NCI-H2196 (cell line): ENCODE data around the gene ROM1.
"Not testable (repeated sequence)": the region's sequence is repeated elsewhere in the genome, so short reads cannot be mapped to it uniquely, and the experiment has no call there.

ENCODE experiments used
- DNase-seq: peaks from one replicate; lab custom pipeline; 2025; ENCODE audit not compliant: unreplicated experiment; lab: John Stamatoyannopoulos, UW

ROM1 gene

DNA sequence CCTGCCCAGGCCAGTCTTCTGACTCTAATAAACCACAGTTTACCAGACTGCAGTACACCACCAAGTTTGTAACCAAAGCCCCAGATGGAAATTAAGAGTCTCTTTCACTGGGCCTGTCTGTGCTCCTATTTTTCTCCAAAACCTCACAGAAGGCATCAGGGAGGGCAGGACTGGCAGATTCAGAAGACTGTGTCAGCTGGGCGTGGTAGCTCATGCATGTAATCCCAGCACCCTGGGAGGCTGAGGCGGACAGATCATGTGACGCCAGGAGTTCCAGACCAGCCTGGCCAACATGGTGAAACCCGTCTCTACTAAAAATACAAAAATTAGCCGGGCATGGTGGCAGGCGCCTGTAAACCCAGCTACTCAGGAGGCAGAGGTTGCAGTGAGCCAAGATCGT, 27.7 kb upstream of the ROM1 start:
- DNase-seq, result not testable (repeated sequence)

DNA sequence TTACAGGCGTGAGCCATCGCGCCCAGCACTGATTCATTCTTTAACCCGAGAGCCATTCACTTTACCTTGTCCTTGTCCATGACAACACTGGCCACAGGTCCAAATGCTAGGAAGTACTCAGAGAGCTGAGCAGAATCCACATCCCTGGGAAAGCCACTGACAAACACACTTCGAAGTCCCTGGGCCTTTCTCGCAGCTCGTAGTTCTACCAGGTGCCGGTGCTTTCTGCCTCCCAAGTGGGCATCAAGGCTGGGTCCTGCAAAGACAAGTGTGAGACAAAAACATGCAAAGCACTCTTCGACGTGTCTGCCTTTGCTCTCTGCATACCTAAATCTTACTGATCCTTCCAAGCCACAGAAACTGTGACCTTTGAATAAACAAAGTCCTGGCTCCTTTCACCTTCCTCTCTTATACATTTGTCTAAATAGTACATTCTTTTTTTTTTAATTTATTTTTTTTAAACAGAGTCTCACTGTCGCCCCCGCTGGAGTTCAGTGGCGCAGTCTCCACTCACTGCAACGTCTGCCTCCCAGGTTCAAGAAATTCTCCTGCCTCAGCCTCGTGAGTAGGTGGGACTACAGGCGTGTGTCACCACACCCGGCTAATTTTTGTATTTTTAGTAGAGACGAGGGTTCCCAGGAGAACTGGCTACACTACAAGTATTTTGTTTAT, 24.0 kb upstream of the ROM1 start:
- no peak for DNase-seq

DNA sequence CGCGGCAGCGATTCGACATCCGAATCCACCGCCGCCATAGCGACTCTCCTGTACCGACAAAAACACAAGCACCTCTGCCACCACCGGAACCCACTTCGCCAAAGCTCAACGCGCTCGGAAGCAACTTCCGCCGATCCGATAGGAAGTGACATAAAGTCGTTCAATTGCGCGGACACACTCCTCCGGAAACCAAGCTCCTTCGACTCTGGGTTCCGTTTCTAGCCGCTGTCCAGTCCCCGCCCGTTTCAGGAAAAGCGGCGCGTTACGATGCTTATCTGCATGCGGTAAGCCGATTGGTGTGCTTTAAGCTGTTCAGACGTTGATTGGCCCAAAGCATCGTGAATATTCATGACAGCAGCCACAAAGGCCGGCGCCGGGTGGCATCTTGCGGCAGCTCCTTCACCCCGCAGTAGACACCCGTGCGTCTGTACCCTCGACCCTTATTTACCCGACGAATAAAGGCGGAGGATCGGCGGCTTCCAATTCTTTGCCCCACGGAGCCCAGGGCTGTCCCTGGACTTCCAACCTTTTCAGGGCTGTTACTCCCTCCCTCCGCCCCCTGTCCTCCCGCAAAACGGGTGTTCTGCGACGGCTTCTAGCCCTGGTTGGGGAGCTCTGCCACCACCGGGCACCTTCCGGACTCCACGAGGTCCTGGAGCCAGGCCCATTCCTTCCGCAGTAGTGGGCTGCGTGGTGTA, 21.5 kb upstream of the ROM1 start, which contains the start of gene TUT1:
TSS of gene TUT1 (minus strand) at position 76 of the 698 bp plus-strand sequence. CDS start at position 38, 38 bp downstream.
- peak; percentile 99 for DNase-seq

DNA sequence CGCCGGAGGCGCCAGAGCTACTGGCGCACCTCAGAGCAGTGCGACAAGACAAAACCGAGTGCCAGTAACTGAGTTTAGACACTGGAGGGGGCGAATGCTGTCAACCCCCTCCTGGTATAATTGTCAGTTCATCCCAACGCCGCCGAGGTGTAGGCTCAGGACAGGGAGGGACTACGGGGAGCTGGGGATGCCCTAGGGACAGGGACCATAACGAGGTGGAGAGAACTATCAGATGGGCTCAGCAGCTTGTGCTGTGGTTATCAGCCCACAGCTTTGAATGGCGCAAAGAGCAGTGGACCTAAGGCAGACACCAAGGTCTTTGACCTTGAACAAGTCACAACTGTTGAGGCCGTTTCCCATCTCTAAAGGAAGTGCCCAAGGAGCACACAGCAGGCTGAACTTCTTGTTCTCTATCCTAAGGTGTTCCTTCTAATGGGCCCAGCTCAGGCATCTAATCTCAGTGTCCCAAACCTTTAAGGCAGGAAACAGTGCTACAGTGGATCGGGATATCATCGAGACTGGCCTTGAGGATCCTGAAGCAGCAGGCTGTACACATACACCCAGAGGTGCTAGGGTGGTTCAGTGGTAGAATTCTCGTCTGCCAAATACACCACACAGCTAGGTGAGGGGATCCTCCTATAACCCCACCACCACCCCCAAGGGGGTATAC, 20.8 kb upstream of the ROM1 start:
- no peak for DNase-seq

DNA sequence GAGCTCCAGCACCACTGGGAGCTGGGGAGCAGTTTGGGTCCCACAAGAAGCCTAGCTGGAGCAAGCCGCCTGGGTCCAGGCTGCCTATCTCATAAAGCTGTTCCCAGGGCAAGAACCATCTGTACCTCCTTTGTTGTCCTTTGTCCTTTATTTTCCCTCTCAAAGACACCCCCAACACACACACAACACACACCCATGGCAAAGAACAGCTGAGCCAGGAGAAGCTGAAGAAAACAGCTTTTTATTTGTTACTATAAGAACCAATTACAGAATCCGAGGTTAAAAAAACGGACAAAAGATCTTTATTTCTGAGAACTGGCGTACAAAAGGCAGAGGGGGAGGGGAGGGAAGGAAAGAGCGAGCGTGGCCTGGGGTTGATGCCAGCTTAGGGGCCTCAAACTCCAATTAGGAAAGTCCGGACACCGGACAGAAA, 20.1 kb upstream of the ROM1 start:
- no peak for DNase-seq

DNA sequence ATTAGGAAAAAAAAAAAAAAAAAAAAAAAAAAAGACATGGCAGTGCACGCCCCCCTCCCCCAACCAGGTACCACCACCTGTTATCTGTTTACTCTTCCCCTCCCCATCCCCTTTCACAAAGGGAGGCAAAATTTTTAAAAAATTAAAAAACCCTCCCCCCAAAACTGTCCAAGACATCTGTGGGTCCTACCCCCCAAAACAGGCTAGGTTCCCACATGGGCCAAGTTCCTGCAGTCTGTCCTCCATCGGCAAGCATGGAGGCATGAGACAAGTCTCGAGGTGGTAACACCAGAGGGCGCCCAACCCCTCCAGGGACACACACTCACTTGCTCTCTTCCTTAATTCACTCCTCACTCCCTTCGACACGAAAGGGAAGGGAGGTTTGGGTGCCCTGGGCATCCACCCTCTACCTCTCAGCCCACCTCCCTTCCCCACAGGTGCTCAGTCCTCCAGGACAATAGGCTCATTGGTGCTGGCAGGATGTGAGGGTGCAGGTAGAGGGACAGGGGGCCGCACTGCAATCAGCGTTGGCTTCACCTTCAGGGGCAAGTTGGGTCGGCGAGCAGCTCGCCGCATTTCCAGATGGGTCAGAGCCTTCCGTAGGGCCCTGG, 19.5 kb upstream of the ROM1 start:
- DNase-seq, result peak; percentile 70

DNA sequence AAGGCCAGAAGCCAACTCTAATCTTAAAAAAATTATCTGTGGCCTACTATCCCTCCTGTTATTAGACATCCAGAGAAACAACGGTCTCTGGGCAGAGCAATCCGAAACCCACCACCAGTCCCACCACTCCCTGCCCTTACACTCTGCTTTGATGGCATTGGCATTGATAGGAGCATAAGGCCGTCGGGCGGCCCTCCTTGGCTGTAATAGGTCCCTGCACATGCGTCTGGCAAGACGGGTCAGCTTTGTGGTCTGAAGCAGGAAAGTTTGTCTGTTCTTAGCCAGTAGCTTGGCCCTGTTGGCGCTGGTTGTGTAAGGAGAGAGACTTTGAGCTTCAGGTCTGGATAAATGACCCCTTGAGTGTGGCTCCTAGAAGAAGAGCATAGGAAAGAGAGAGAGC, 17.9 kb upstream of the ROM1 start:
- DNase-seq, result no peak

DNA sequence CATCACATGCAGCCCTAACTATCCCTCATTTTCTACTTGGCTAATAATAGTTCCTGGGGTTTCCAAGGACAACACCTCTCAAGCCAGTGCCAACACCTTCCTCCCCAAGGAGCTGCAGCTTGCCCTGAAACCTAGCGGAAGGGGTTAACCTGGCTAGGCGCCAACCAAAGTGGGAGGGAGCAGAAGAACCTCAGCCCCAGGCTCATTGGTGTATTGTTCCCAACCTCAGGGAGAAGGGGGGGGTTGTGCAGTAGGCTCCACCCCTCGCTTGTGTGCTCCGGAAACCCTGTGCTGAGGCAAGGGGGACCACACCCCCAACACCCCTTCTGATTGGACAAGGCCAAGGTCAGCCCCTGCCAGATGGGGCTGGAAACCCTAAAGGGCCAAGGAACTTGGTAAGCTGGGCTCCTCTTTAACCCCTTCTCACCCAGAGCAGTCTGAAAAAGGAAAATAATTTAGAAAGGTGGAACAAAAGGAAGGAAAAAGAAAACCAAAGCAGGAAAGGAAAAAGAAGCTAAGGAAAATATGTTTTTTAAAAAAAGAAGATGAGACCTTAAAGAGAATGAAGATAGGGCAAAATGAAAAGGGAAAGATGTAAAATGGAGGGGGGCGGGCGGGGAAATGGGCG, 13.9 kb upstream of the ROM1 start:
- DNase-seq, result peak; percentile 98

DNA sequence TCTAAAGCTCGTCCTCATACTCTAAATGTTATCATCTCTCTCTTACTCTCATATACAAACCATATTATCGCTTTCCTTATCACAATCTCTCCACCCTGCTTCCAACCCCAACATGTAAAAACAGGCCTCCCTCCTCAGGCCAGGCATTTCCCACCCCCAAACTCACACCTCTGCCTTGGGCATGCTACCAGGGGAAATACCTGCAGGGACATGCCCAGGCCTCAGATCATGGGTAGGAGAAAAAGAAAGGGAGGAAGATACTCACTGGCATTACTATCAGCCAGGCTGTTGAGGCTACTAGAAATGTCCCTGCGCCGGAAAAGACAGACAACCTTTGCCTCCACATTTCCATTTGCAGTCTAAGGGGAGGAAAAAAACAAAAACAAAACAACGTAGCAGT, 13.2 kb upstream of the ROM1 start:
- DNase-seq, result no peak

DNA sequence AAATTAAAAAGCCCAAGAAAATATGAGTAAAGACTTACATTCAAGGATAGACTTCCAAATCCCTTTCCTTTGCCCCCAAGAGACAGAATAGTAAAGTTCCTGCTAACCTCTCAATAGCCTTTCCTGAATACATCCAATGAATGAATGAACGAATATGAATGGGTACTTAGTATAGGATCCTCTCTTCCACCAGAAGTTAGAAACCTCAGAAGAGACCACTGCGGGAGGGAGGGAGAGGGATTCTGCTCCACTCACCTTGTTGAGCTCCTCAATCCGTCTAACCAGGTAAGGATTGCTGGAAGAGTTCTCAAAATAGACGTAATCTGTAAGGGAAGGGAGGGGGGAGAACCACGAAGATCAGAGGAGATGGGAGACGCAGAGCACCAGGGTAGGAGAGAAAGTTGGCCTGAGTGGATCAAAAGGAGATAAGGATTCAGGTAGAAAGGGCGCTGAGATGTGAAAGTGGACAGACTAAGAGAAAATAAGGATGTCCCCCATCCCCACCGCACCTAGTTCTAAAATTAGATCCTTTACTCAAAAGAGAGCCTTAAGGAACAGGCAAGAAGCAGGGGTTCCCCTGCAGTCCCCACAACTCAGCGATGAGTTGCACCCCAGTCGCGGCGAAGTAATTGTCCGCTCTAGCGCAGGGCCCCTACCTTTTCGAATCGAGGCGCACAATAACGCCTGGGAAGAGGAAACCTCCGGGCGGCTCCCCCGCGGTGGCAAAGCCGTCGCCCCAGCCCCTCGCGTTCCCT, 12.5 kb upstream of the ROM1 start:
- DNase-seq, result no peak

DNA sequence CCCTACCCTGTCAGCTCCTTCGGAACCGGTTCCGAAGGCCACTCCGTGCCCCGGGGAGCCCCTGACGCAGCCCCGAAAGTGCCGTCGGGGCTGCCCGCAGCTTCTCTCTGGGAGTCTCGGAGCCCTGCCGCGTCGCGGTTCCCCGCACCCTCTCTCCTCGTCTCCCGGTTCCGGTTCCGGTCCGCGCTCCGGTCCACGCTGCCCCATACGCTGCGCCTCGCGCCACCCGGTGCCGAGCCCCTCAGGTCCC, 12.0 kb upstream of the ROM1 start:
- DNase-seq, result peak; percentile 9

DNA sequence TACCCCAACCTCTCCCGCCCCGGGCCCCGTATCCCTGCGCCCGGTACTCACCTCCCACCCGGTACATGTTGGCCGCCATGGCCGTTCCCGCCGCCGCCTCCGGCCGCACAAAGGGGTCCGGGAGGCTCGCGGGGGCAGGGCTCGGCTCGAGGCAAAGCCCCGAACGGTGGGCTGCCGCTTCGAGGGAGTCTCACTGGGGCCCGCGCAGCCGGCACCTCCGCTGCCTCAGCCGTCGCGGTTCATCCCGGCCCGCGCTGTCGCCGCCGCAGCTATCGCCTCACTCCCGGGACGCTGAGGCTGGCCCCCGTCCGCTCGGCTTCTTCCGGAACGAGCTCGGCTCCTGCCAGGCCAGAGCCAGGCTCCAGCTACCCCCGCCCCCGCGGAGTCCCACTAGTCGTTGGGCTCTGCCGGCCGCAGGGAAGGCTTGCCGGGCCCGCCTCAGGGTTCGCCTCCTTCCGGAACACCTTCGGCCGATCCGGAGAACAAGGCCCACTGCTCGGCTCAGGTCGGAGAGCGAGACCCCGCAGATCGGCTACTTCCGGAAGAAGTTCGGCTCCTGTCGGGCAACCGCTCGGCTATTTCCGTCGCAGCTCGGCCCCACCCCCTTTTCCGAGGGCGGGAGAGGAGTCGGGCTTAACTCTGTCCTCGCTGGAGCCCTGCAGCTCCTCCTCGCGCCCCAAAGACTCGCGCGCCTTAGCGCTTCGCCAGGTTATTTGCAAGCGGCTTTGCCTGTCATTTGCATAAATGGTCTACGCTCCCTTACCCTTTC, 11.5 kb upstream of the ROM1 start, which contains the start of gene MTA2:
TSS of gene MTA2 (minus strand) at position 494 of the 769 bp plus-strand sequence. CDS start at position 79, 415 bp downstream.
- DNase-seq, result peak; percentile 99

DNA sequence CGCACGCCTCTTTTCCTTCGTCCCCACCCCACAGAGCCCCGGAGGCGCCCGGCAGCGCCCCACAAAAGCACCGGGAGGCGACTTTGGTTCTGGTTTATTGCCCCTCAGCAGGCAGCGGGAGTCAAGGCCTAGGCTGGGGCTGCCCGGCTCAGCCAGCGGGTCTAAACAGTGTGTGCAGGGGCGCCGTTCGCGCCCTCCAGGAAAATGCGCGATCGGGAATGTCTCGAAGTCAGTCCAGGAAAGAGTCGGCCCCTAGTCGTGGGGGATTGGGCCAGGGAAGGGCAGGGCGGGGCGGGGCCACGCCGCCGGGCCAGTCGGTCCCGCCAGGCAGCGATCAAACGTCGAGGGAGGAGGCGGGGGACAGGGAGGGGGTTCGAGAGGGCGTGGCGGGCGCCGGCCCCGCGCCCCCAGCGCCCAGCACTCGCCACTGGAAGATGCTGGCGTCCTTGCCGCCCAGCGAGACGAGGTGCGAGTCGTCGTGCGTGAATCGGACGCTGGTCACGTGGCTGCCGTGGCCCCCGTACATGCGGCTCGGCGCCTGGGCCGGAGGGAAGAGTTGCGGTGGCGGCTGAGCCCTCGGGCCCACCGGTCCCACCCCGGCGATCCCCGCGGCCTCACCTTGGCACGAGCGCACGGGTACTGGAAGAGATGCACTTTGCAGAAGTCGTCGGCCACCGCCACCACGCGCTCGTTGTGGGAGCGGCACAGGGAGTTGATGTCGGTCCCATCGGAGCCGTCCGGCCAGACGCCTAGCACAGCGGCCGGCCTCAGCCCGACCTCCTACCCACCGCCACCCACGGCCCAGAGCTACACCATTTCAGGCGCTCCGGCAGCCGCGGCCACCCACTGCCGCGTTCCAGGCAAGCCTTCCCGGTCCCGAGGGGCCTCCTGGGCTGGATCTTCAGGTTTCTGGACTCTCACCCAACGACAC, 10.7 kb upstream of the ROM1 start:
- peak; percentile 87 for DNase-seq

DNA sequence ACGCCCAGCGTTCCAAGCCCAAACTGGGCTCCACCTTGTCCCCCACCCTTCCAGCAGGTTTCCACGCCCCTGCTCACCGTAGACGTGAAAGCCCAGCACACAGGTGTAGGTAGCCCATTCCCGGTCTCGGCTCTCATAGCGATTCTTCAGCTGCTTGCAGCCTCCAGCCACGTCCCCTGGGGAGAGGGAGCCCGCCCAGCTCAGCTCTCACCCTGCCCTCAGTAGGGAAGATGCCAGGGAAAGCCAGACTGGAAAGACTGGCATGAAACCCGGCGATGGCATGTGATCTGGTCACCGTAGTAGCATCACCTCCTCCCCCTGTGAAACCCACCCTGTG, 10.0 kb upstream of the ROM1 start:
- no peak for DNase-seq

DNA sequence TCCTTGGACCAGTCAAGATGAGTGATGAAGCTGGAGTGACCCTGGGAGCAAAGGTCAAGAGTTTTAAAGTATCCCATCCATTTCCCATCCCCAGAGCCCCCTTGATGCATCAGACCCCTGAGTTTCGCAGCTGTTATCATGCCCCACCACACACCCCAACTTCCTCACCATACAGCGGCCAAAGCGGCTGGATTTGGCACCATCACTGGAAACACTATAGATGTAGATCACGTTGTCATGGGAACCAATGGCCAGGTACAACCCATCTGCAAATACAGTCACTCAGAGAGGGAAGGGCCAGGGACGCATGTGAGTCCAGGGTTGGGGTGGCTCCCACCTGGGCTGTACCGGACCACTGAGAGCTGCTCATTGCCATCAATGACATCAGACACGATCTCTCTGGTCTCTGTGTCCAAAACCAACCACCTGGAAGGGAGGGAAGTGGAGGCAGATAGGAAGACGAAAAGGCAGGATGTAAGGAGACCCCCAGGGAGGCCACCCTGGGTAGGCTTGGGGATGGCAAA, 9.2 kb upstream of the ROM1 start:
- peak; percentile 7 for DNase-seq

DNA sequence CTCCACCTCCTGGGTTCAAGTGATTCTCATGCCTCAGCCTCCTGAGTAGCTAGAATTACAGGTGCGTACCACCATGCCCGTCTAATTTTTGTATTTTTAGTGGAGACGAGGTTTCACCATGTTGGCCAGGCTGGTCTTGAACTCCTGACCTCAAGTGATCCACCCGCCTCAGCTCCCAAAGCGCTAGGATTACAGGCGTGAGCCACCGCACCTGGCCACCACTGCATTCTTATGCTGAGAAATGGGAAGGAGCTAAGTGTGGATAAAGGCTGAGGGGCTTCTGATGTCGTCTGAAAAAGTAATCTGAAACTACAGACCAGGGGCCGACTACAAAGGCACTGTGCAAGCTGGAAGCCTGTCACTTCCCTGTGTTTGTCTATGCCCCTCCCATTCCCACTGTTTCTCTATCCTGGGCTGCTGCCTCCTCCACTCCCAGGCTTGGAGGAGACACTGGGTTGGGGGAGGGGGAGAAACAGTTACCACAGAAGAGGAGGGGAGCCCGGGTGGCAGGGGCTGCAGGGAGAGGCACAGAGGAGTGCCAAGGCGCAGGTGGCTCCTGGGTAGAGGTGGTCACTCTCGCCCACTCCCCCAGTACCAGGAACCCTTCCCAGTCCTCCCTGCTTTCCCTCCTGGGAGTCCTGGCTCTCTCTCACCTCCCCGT, 8.5 kb upstream of the ROM1 start:
- DNase-seq, result no peak

DNA sequence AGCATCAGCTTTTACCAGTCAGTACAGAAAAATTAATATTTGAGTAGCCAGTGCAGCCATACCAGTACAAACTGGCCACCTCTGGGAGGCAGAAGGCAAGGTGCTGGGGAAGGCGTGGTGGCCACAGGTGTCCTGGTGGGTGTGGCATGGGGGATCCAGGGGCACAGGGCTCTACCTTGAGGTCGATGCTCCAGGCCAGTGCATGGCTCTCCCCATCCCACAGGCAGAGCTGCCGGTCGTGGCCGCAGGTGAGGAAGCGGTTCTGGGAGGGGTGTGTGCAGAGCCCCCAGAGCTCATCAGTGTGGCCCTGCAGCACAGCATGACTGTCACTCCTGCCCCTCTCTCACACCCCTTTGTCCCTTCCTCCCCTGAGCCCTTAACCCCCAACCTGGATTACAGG, 7.6 kb upstream of the ROM1 start:
- no peak for DNase-seq

DNA sequence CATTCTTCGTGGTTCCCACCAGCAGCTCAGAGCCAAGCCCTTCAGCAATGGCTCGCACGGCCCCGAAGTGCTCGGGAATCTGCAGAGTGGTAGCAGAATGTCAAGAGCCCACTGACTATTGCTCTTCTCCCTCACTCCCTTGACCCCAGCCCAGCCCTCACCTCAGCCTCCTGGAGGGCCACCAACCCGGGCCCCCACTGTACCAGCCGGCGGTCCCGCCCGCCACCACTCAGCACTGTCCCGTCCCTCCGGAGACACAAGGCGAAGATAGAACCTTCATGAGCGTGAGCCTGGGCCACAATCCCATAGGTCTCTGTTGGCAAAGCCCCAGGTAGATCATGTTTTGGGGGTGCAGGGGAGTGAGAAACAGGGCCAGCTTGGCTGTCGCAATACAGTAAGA, 7.2 kb upstream of the ROM1 start:
- DNase-seq, result no peak
